SK-N-SH (cell line): ENCODE measurements around the gene SSPN.

Experiments used
- CTCF ChIP-seq: fragments of 200-600 bp; sonication (generic); IDR thresholded peaks from 2 replicates; pipeline ENCODE4 v1.6.1; 2017; ENCODE audit warnings: antibody characterized with exemption, mild to moderate bottlenecking, moderate library complexity
- EP300 ChIP-seq, 2 experiments: IDR thresholded peaks; 2 replicates each; pipeline versions ENCODE4 v1.4.0 to v1.6.1; 2012; ENCODE audit warnings: borderline replicate concordance in 1 of 2, low read depth in 1 of 2, low read length in 1 of 2
- EZH2phosphoT487 ChIP-seq: fragments of 200-600 bp; sonication (generic); IDR thresholded peaks from 2 replicates; pipeline ENCODE4 v1.6.1; 2017; ENCODE audit warnings: low read depth, mixed run types, mild to moderate bottlenecking, antibody characterized with exemption, moderate library complexity, borderline replicate concordance
- FOXM1 ChIP-seq: IDR thresholded peaks from 2 replicates; pipeline ENCODE4 v1.4.0; 2012; ENCODE audit warnings: low read depth, mild to moderate bottlenecking
- GABPA ChIP-seq: IDR thresholded peaks from 2 replicates; pipeline ENCODE4 v1.4.0; 2012; ENCODE audit warnings: low read depth, mild to moderate bottlenecking
- MAX ChIP-seq: IDR thresholded peaks from 2 replicates; pipeline ENCODE4 v1.4.0; 2012; ENCODE audit warnings: low read depth
- POLR2AphosphoS5 ChIP-seq: IDR thresholded peaks from 2 replicates; pipeline ENCODE4 v1.6.1; 2012; ENCODE audit warnings: low read depth, low read length
- RAD21 ChIP-seq: IDR thresholded peaks from 2 replicates; pipeline ENCODE4 v1.6.1; 2012; ENCODE audit warnings: mild to moderate bottlenecking, low read length
- RCOR1 ChIP-seq: fragments of 150-350 bp; IDR thresholded peaks from 2 replicates; pipeline ENCODE4 v1.6.1; 2017; ENCODE audit warnings: antibody characterized with exemption, low read length
- YY1 ChIP-seq: IDR thresholded peaks from 2 replicates; pipeline ENCODE4 v1.4.0; 2012; ENCODE audit warnings: low read depth, mild to moderate bottlenecking

- TF ChIP-seq EZH2phosphoT487, result no peak
- no peak for TF ChIP-seq POLR2AphosphoS5
- TF ChIP-seq CTCF, result no peak
- no peak for TF ChIP-seq MAX
- no peak for TF ChIP-seq EP300 (IDR thresholded peaks at IDR 0.05; ENCODE audit: borderline replicate concordance in 1 of 2, low read depth in 1 of 2, low read length in 1 of 2)
- TF ChIP-seq RCOR1, result no peak
- no peak for TF ChIP-seq YY1
- TF ChIP-seq FOXM1, result no peak
- no peak for TF ChIP-seq GABPA
- no peak for TF ChIP-seq RAD21
Measured at GRCh38 chr12:26172946-26173552, 22.3 kb upstream of the SSPN start.
